Suppressor macrophage (primary cell): ENCODE results near the gene RIC1.
"Not testable (repeated sequence)": the region's sequence is repeated elsewhere in the genome, so short reads cannot be mapped to it uniquely, and the experiment has no call there.

Experiments
- DNase-seq, 4 experiments: peaks; one replicate each; pipeline ENCODE4 v3.0.0-alpha.2; 2020 to 2022

RIC1 gene

DNA sequence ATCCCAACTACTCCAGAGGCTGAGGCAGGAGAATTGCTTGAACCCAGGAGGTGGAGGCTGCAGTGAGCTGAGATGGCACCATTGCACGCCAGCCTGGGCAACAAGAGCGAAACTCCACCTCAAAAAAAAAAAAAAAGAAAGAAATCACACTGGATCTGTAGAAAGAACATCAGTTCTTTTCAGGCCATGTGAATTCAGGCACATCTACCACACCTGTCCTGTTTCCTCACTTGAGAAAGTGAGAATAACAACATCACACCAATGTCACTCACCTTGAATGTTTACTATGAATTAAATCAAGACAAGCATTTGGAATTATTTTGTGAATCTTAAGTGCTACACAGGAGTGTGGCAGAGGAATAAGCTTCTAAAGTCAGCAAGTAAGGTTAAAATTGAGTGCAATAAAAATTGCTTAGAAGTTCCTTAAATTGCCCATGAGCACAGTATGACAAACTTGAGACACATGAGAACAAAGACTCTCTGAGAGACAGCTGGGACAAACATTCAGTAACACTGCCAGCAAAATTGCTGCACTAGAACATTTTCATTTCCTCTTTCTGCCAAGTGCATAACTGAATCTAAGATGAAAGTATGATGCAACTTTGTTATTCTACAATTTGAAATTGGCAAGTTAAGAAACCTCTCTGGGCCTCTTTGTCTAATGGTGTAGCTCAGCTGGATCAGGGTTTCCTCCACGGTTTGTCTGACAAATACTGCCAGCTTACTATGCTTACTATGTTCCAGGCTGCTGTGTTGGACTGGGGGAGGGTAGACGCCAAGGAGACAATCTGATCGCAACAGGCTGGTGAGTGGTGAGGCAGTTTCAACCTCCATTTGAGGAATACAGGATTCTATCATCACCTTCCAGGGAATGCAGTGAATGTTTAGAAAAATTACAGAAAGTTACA lies 1.9 kb upstream of the RIC1 start:
- DNase-seq, result peak; percentile 79 to 98 (median 92)

DNA sequence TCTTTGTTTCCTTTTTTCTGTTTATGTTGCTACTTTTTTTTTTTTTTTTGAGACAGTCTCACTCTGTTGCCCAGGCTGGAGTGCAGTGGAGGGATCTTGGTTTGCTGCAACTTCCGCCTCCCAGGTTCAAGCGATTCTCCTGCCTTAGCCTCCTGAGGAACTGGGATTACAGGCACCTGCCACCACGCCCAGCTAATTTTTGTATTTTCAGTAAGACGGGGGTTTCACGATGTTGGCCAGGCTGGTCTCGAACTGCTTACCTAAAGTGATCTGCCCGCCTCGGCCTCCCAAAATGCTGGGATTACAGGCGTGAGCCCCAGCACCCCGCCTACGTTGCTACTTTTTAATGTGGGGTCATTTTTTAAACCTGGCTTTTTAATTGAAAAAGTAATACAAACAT lies 1.2 kb upstream of the RIC1 start:
- peak in 2 of 4 experiments; percentile 18 to 41 for DNase-seq

DNA sequence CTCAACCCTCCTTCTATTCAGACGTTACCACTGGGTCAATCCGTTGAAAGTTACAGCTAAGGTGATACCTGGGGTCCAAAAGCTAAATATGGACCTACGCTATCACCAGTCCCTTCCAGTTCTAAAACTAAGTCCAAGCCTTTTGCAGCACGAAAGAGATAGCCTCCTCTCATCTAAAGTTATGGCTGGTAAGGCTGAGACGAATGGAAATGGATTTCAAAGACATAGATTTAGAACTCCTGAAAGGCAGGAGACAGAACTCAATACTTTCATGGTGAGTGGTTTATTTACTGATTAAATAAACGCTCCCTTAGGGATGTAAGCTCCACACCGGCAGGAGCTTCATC lies 751 bp upstream of the RIC1 start:
- DNase-seq, result peak in 1 of 4 experiments; percentile 19

DNA sequence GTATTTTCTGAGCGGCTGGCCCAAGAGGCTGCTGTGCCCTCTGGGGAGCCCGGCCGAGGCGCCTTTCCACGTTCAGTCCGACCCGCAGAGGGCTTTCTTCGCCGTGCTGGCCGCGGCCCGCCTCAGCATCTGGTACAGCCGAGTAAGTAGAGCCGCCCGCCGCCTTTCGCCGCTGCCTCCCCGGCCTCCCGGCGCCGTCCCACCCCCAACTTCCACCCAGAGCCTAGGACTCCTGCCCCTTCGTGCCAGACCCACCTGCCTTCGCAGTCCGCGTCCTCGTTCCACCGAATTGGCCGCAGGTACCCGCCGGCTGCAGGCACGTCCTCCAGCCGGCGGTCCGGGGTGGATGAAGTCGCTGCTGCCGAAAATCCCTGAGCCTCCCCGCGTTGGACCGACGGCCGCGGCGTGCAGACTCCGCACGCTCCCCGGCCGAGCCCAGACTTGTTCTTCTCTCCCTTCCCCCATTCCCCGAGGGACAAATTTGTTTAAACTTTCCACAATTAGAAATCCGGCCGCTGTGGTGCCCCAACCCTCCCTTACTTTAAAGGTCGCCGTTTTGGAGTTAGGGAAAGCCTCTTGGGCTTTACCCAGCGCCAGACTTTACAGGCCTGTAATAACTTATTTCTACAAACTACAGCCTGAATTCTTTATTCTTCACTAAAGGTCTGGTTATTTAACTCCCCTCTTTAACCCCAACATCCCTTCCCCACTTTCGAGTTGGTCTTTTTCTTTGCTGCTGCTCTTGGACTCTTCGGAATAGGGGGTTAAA lies 589 bp downstream of the RIC1 start:
- peak; percentile 45 to 71 (median 55) for DNase-seq

DNA sequence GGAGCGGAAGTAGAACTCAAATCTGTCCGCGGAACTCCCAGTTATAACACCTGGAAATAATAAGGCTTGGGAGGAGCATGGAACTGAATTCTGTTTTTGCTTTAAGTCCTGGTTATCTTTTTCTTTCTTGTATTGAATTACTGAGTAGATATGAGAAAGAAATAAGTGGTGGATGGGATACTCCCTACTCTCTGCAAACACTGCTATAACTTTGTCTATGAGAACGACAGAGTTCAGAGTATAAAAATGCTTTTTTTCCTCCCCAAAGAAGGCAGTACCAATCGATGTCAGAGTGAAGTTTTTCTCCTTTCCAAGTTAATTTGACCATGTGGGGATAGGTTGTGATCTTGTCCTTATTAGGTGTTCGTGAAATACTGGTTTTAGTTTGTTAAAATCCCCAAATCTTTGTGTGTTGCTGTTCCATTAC lies 1.2 kb downstream of the RIC1 start:
- DNase-seq, result peak; percentile 12 to 34 (median 16)

DNA sequence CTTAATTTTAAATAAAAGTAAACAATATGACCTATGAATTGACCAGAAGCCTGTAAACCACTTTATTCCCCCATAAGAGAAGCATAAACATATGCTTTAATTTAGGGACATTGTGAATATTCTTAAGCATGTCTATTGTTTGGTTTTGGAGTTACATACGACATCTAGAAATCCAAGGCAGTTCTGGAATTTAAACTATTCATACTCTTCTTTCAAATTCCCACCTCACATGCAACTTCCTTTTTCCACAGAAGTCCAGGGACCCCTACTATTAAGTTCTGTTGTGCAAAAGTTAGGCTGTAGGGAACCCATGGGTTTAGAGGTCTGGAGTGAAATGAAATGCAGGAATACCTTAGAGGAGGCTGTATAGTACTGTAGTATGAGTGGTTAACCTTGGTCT lies 2.1 kb downstream of the RIC1 start:
- DNase-seq, result no peak

DNA sequence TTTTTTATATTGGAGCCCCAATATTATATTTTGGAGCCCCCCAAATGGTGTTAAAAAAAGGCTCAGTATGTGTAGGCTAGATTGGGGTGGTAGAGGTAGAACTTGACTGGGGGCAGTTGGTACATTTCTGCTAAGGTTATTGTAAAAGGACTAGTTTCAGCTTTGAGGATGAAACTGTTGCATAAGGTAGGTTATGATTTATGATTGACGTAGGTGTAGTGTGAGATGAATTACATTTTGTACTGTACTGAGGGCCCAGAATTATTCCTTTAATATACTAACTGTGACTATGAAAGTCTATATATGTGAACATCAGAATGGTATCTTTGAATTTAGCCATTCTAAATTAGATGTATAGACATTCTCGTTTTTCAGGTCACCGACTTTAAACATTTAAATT lies 3.6 kb downstream of the RIC1 start:
- DNase-seq, result no peak

DNA sequence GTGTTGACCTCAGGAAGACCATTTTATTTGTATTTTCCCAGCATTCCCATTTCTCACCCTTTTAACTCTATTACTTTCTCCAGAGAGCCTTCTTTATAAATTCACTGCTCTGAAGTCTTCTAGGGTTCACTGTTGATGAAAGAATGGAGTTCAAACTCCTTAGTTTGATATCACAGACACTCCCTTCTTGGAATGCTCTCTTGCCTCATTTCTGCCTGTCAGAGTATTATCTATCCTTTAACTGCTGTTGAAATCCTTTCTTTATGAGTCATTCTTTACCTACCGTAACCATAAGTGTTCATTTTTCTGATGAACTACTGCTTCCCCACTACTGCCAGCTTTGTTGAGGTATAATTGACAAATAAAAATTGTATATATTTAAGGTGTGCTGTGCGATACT lies 4.3 kb downstream of the RIC1 start:
- no peak for DNase-seq

DNA sequence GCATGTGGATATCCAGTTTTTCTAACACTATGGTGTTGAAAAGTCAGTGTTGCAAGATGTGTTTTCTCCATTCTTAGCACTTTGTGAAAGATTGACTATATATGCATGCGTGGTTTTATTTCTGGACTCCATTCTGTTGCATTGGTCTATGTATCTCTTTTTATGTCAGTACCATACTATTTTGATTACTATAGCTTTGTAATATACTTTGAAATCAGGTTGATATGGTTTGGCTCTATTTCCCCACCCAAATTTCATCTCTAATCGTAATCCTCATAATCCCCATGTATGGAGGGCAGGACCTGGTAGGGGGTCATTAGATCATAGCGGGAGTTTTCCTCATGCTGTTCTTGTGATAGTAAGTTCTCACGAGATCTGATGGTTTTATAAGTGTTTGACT lies 6.5 kb downstream of the RIC1 start:
- DNase-seq, result no peak

DNA sequence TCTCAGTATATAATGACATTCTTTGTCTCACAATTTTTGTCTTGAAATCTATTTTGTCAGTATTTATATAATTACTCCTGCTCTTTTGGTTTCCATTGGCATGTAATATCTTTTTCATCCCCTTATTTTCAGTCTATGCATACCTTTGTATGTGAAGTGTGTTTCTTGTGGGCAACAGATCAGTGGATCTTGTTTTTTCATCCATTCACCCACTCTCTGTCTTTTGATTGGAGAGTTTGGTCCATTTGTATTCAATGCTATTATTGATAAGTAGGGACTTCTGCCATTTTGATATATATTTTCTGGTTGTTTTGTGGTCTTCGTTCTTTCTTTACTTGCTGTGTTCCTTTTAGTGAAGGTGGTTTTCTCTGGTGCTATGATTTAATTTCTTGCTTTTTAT lies 10.9 kb downstream of the RIC1 start:
- no peak for DNase-seq

DNA sequence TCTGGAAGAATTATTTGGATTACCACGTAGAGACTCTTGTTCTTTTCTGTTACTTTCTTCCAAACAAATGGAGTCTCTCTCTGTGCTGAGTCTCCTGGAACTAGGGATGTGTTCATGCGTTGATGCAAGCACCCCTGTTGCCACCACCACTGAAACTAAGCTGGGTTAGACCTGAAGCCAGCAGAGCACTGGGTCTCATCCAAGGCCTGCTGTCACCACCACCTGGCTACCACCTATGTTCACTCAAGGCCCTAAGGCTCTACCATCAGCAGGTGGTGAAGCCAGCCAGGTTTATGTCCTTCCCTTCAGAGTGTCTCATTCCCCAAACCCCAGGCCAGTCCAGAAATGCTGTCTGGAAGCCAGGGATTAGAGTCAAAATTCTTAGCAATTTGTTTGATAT lies 13.3 kb downstream of the RIC1 start:
- no peak for DNase-seq

DNA sequence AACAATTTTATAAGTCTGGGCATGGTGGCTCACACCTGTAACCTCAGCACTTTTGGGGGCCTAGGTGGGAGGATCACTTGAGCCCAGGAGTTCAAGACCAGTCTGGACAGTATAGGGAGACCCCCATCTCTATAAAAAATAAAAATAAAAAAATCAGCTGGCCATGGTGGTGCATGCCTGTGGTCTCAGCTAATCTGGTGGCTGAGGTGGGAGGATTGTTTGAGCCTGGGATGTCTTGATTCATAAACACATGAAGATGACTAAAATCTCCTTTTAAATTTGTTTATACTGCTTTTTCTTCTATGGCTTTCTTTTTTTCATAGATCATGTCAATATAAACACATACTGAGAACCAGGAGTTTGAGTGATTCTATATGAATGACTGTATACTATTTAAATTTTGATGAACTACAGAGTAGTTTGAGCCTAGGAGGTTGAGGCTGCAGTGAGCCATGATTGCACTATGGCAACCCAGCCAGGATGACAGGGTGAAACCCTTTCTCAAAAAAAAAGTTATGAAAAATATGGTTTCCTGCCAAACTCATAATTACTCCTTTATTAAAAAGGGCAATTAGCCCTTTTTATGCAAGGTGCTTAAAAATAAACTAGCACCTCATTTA lies 14.2 kb downstream of the RIC1 start:
- no peak for DNase-seq

DNA sequence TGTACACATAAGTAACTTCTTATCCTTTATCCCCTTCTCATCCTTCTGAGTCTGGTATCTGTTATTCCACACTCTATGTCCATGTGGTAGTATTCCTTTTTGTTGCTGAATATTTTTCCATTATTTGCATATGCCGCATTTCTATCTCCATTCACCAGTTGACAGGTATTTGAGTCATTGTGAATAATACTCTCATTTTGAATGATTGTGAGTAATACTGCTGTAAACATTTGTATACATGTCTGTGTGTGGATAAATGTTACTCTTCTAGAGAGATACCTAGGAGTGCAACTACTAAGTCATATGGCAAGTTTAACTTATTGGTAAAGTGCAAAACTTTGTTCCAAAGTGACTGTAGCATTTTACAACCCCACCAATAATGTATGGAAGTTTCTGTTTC lies 15.6 kb downstream of the RIC1 start:
- DNase-seq, result no peak

DNA sequence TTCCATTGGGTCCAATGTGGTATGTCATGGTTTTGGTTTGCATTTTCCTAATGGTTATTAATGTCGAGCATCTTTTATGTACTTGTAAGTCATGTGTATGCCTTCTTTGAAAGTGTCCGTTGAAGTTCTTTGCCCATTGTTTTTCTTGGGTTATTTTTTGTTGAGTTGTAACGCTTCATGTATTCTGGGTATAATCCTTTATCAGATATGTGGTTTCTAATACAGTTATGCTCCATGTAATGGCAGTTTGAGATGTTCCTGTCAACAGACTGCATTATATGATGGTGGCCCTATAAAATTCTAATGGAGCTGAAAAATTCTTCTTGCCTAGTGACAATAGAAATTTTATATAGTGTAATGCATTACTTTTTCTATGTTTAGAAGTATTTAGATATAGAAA lies 17.2 kb downstream of the RIC1 start:
- no peak for DNase-seq

DNA sequence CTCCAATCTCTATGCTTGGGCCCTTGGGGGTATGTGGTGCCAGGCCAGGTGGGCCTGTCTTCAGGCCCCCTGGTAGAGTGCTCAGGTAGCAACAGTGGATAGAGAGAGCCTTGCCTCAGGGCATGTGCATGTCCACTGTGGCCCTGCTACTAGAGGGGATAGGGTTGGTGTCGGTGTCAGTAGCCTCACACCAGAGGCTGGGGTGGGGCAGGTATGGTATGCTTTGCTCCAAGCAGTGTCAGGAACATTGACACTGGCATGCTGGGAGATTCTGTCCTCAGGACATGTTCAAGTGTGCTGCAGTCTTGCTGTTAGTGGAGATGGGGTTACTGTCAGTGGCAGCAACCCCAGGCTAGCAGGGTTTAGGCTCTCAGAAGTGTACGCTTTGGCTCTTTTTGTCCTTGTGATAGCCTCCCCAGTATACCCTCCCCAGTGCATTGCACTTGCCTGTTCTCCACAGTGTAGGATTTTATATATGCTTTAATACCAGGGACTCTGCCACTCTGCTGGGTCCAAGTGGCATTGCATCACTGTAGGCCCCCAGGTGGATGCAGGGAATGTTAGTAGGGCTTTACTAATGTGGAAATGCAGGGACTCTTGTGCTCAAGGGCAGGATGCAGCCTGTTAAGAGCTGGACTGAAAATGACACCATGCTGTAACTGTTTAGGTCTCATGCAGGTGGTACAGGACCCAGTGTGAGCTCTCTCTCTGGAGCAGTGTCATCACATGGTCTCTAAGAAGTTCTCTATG lies 21.6 kb downstream of the RIC1 start:
- no peak for DNase-seq

DNA sequence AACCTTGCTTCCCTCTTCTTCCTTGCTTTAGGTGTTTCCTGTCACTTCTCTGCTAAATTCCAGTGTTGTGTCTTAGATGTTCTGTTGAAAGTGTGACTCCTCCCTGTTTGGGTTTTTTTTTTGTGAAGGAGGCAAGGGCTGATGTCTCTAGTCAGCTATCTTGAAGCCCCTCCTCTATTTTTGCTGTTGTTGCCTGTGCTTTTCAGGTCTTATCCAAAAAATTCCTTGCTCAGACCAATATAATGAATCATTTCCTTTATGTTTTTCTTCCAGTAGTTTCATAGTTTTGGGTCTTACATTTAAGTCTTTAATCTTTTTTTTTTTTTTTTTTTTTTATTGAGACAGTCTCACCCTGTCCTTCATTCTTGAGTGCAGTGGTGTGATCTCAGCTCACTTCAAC lies 22.3 kb downstream of the RIC1 start:
- DNase-seq, result no peak

DNA sequence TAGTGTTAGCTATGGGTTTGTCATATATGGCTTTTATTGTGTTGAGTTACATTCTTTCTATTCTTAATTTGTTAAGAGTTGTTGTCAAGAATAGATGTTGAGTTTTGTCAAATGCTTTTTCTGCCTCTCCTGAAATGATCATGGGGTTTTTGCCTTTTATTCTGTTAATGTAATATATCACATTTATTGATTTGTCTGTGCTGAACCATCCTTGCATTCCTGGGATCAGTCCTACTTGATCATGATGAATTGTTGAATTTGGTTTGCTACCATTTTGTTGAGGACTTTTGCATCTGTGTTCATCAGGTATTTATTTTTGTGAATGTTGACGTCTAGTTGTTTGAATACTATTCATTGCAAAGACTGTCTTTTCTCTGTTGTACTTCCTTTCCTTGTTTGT lies 23.9 kb downstream of the RIC1 start:
- peak in 1 of 4 experiments; percentile 9 for DNase-seq

DNA sequence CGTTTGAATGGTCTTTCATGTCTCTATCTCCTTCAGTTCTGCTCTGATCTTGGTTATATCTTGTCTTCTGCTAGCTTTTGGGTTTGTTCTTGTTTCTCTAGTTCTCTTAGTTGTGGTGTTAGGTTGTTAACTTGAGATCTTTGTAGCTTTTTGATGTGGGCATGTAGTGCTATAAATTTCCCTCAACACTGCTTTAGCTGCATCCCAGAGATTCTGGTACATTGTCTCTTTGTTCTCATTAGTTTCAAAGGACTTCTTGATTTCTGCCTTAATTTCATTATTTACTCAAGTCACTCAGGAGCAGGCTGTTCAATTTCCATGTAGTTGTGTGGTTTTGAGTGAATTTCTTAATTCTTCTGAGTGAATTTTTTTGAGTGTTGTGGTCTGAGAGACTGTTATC lies 33.9 kb downstream of the RIC1 start:
- not testable (repeated sequence) for DNase-seq

DNA sequence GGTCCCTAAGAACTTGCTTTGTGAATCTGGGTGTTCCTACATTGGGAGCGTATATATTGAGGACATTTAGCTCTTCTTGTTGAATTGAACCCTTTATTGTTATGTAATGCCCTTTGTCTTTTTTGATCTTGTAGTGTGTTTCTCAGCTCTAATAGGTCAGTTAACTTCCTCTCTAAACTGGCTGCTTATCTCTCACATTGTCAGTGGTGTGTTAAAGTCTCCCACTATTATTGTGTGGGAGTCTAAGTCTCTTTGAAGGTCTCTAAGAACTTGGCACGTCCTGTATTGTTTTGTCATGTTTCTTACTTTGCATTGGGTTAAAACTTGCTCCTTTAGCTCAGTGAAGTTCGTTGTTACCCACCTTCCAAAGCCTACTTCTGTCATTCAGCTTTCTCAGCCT lies 36.2 kb downstream of the RIC1 start:
- peak in 1 of 4 experiments; percentile 3 for DNase-seq

DNA sequence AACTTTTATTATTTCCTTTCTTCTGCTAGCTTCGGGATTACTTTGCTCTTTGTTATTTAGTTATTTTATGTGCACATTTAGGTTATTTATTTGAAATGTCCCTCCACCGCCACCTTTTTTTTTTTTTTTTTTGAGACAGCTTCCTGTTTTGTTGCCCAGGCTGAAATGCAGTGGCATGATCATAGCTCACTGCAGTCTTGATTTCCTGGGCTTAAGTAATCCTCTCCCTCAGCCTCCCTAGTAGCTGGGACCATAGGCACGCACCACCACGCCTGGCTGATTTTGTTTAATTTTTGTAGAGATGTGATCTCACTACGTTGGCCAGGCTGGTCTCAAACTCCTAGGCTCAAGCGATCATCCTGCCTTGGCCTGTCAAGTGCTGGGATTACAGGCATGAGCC lies 38.5 kb downstream of the RIC1 start:
- peak in 1 of 4 experiments; percentile 10 for DNase-seq

DNA sequence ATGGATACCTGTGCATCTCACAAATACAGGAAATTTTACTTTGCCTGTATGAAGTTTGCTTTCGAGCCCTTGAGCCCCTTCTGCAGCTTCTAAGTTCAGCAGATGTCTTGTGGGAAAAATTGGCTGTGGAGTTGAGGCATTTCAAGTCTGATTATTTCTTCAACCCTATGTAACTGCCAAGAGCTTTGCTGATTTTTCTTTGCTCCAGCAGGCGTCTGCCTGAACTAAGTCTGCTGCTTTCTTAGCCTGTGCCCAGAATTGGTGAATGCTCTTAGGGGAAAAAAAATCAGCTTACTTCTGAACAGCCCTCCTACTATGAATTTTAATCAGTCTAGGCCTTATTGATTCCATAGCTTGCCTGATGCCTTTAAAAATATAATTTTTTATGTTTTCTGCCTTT lies 41.2 kb downstream of the RIC1 start:
- no peak for DNase-seq

DNA sequence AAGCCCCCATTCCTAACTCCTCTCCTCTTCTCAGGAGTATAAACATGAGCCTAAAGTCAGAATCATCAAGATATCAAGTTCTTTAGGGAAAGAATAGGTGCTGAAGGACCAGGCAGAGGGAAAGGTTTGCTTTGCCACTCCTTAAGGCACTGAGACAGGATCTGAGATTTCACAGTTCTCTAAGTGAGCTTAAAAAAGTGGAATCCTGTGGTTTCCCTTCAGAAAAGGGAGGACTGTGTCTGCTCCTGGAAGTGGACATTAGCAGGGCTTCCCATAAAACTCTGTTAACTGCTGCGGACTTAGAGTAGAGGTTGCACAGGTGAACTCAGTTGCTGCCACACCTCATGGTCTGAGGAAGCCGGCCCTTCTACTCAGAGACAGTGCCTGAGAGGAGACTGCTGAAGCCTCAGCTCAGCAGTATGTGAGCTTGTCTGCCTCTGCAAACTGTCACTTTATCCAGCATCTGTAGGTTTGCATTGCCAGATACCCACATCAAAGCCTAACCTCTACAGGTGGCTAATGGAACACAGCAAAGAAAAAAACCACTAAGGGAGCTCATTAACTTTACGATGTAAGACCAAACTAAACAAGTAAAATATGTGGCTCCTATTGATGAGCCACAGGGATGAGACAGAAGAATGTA lies 42.9 kb downstream of the RIC1 start:
- no peak for DNase-seq
